Endothelial cell of umbilical vein (primary cell): ENCODE results near the gene PAK5. TPM values are rescaled to one million over a fixed set of nuclear protein-coding genes. Genes with fewer than 3 reads are reported as not detected.

Source experiments
- BruUV-seq: library from RNA; stranded (reverse); fragments of 400-500 nt; replicated peaks from 2 replicates; lab custom pipeline; 2021; lab: Mats Ljungman, UMichigan
- CTCF ChIA-PET: fragments of 300-600, 350-600 bp; sonication (Branson Sonifier 250); formaldehyde crosslinking; loops from one replicate; lab custom pipeline; 2021; ENCODE audit warnings: antibody characterized with exemption, inconsistent platforms; lab: Charles Lee
- POLR2A ChIA-PET: fragments of 300-600, 350-600 bp; sonication (Branson Sonifier 250); formaldehyde crosslinking; loops from one replicate; lab custom pipeline; 2021; ENCODE audit warnings: antibody characterized with exemption, inconsistent platforms; lab: Charles Lee
- DNase-seq: peaks from one replicate; pipeline ENCODE4 v3.0.0-alpha.2; 2011; ENCODE audit warnings: low read depth, low spot score
- FAIRE-seq: peaks from 2 replicates; lab custom pipeline; 2011; peaks lifted over from hg19 to GRCh38; lab: Jason Lieb, UNC
- H2AFZ ChIP-seq: 2 replicates; pipeline ENCODE4 v1.6.0; 2012; ENCODE audit warnings: low read depth, low read length, control low read depth, inconsistent platforms
- H3K27ac ChIP-seq: 2 replicates; pipeline ENCODE4 v1.5.1; 2011; ENCODE audit warnings: low read depth, mild to moderate bottlenecking, control low read depth, low read length, moderate library complexity; ENCODE audit not compliant: insufficient read depth
- H3K27me3 ChIP-seq, 2 experiments: 2 replicates each; pipeline versions ENCODE4 v1.6.0 to v1.6.1; 2011; ENCODE audit warnings: low read length in 2 of 2, mixed read lengths in 1 of 2; ENCODE audit not compliant: control insufficient read depth in 2 of 2, insufficient read depth in 2 of 2
- H3K36me3 ChIP-seq, 2 experiments: 2 replicates in 1 of 2; 3 replicates in 1 of 2; pipeline ENCODE4 v1.5.1; 2011; ENCODE audit warnings: low read length in 2 of 2, mild to moderate bottlenecking in 1 of 2, moderate library complexity in 1 of 2; ENCODE audit not compliant: control insufficient read depth in 2 of 2, insufficient read depth in 2 of 2; ENCODE audit errors: extremely low read depth in 1 of 2
- H3K4me1 ChIP-seq: 3 replicates; pipeline ENCODE4 v1.5.1; 2011; ENCODE audit warnings: mild to moderate bottlenecking, low read length; ENCODE audit not compliant: control insufficient read depth, insufficient read depth; ENCODE audit errors: extremely low read depth
- H3K4me2 ChIP-seq: 2 replicates; pipeline ENCODE4 v1.6.1; 2011; ENCODE audit warnings: low read length, control low read depth, mixed read lengths; ENCODE audit not compliant: insufficient read depth
- H3K4me3 ChIP-seq, 3 experiments: fragments of 200-600 bp in 1 of 3; sonication (generic), shearing (Covaris generic) in 1 of 3; replicated peaks in 1 of 3; 2 replicates each; pipeline ENCODE4 v1.5.1; 2011 to 2016; ENCODE audit warnings: control low read depth in 3 of 3, low read length in 3 of 3, mild to moderate bottlenecking in 2 of 3, inconsistent platforms in 1 of 3, low read depth in 1 of 3, moderate library complexity in 1 of 3; ENCODE audit not compliant: insufficient read depth in 1 of 3
- H3K79me2 ChIP-seq: 2 replicates; pipeline ENCODE4 v1.6.0; 2012; ENCODE audit warnings: low read length, inconsistent platforms; ENCODE audit not compliant: control insufficient read depth, insufficient read depth
- H3K9ac ChIP-seq: replicated peaks from 2 replicates; pipeline ENCODE3; 2011; ENCODE audit warnings: low read length, control low read depth; ENCODE audit not compliant: insufficient read depth; ENCODE audit errors: extremely low read depth
- H3K9me1 ChIP-seq: replicated peaks from 3 replicates; pipeline ENCODE4 v1.6.0; 2011; ENCODE audit warnings: mild to moderate bottlenecking, low read length; ENCODE audit not compliant: control insufficient read depth, insufficient read depth; ENCODE audit errors: extremely low read depth
- H3K9me3 ChIP-seq: replicated peaks from 2 replicates; pipeline ENCODE4 v1.5.1; 2012; ENCODE audit warnings: low read length, inconsistent platforms; ENCODE audit not compliant: control insufficient read depth, insufficient read depth
- H4K20me1 ChIP-seq: replicated peaks from 2 replicates; pipeline ENCODE3; 2011; ENCODE audit warnings: mild to moderate bottlenecking, low read length; ENCODE audit not compliant: control insufficient read depth, insufficient read depth; ENCODE audit errors: extremely low read depth
- EZH2 ChIP-seq: IDR thresholded peaks from 2 replicates; pipeline ENCODE4 v1.6.1; 2012; ENCODE audit warnings: borderline replicate concordance, low read depth, mild to moderate bottlenecking, moderate library complexity, low read length, inconsistent platforms; ENCODE audit not compliant: severe bottlenecking
- FOS ChIP-seq: IDR thresholded peaks from 2 replicates; pipeline ENCODE4 v1.6.1; 2011; ENCODE audit warnings: mild to moderate bottlenecking, low read length, moderate library complexity, borderline replicate concordance; ENCODE audit not compliant: insufficient read depth
- GATA2 ChIP-seq: IDR thresholded peaks from 2 replicates; pipeline ENCODE4 v1.7.0; 2011; ENCODE audit warnings: low read depth, mild to moderate bottlenecking, moderate library complexity, mixed read lengths, low read length; ENCODE audit not compliant: insufficient read length, insufficient read depth
- JUN ChIP-seq: IDR thresholded peaks from 2 replicates; pipeline ENCODE4 v1.6.1; 2011; ENCODE audit warnings: borderline replicate concordance, low read depth; ENCODE audit not compliant: insufficient read length, insufficient read depth
- MYC ChIP-seq: IDR thresholded peaks from one replicate; pipeline ENCODE4 v1.6.1; 2011; ENCODE audit warnings: mild to moderate bottlenecking, low read depth, low read length
- POLR2A ChIP-seq: IDR thresholded peaks from 2 replicates; pipeline ENCODE4 v1.6.1; 2012; ENCODE audit warnings: low read depth, mild to moderate bottlenecking, control low read depth, low read length
- POLR2AphosphoS5 ChIP-seq: IDR thresholded peaks from 2 replicates; pipeline ENCODE4 v1.6.1; 2012; ENCODE audit warnings: low read depth, mild to moderate bottlenecking, control low read depth, low read length, moderate library complexity; ENCODE audit not compliant: insufficient read depth
- dilution Hi-C: fragments of 300-500 bp; cut with MboI; formaldehyde crosslinking; loops from one replicate; pipeline ENCODE4 v1.15.0; 2019; ENCODE audit warnings: low sequenced_read_pairs; ENCODE audit not compliant: extremely low pct_ligation_motif_present
- intact Hi-C: fragments of 100-400 bp; cut with micrococcal nuclease; formaldehyde crosslinking; loops from one replicate; pipeline ENCODE4 v1.10.0; 2022
- polyA plus RNA-seq, 4 experiments: library from polyadenylated mRNA; depleted of rRNA in 3 of 4; stranded (reverse) in 3 of 4; unstranded in 1 of 4; fragments of >200 nt; gene quantifications; 2 replicates each; pipeline versions ENCODE4 v1.2.1 to v1.2.3, GENCODE V29; 2011 to 2012; ENCODE audit warnings: missing spikeins in 1 of 4
- total RNA-seq: library from RNA; stranded (reverse); gene quantifications from 2 replicates; pipeline ENCODE4 v1.2.3, GENCODE V29; 2021
- TF ChIP-seq, protein P1 (sequence below): IDR thresholded peaks from 2 replicates; pipeline ENCODE4 v1.6.1; 2011; ENCODE audit not compliant: insufficient read depth, insufficient read length
- TF ChIP-seq, protein P2 (sequence below), 2 donors: IDR thresholded peaks; 1 replicate in 1 of 2; 2 replicates in 1 of 2; pipeline ENCODE4 v1.5.1; 2011; ENCODE audit warnings: low read length in 2 of 2, mild to moderate bottlenecking in 2 of 2, moderate library complexity in 2 of 2, control low read depth in 1 of 2, inconsistent platforms in 1 of 2, low read depth in 1 of 2; ENCODE audit not compliant: insufficient read depth in 1 of 2; ENCODE audit errors: extremely low read depth in 1 of 2

PAK5 gene
- total and polyA plus RNA-seq, 2 donors (not counting 3 experiments of a cell fraction or from before 2014, with no cell fraction given): not detected

DNA sequence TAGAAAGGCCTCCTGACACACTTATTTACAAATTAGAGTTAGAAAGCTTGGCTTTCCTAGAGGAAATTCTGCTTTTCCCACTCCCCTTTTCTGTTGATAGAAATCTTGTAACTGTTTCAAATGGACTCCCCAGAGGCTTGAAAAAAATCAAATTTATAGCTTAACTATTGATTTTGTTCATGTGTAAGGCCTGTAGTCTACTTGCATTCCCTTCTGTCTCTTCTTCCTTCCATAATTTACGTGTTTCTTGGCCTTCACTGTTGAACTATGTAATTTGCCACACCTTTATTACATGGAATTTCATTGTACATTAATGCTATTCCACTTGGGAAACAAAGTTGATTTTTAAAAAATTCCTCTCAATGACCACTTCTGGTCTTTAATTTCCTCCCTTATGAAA is 243.1 kb downstream of the PAK5 start:
- H3K9ac ChIP-seq: no peak overlapping the region
- no peak overlapping the region for H3K4me2 ChIP-seq
- CTCF ChIA-PET: interaction anchor here (1.4 kb wide), 2 partner anchors 21 to 187 kb away, joined by 4 to 7 read pairs; no protein-coding TSS in a partner anchor
- H3K4me1 ChIP-seq: peaks cover 13% of the 10 kb centered on the region
- H3K79me2 ChIP-seq: no peaks in the 10 kb centered on the region
- no peaks in the 10 kb centered on the region for H4K20me1 ChIP-seq
- H3K36me3 ChIP-seq: no peaks in the 10 kb centered on the region
- dilution Hi-C loops (no loop called here), intact Hi-C loops (no loop called here)
- FAIRE-seq (no peak), DNase-seq (no peak)
- no peaks in the 10 kb centered on the region for H3K27me3 ChIP-seq
- no peak overlapping the region for H2AFZ ChIP-seq
- no peak overlapping the region for H3K27ac ChIP-seq
- H3K4me3 ChIP-seq: no peak overlapping the region
- no peaks in the 10 kb centered on the region for H3K9me3 ChIP-seq
- H3K9me1 ChIP-seq: no peaks in the 10 kb centered on the region
- POLR2A ChIA-PET: no interaction called here
- BruUV-seq: no TSS peak
- no peak for TF ChIP-seq GATA2
- TF ChIP-seq POLR2A: no peak
- TF ChIP-seq FOS: no peak
- TF ChIP-seq, protein P1, sequence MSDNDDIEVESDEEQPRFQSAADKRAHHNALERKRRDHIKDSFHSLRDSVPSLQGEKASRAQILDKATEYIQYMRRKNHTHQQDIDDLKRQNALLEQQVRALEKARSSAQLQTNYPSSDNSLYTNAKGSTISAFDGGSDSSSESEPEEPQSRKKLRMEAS: no peak
- no peak for TF ChIP-seq EZH2
- no peak for TF ChIP-seq JUN
- TF ChIP-seq, protein P2, sequence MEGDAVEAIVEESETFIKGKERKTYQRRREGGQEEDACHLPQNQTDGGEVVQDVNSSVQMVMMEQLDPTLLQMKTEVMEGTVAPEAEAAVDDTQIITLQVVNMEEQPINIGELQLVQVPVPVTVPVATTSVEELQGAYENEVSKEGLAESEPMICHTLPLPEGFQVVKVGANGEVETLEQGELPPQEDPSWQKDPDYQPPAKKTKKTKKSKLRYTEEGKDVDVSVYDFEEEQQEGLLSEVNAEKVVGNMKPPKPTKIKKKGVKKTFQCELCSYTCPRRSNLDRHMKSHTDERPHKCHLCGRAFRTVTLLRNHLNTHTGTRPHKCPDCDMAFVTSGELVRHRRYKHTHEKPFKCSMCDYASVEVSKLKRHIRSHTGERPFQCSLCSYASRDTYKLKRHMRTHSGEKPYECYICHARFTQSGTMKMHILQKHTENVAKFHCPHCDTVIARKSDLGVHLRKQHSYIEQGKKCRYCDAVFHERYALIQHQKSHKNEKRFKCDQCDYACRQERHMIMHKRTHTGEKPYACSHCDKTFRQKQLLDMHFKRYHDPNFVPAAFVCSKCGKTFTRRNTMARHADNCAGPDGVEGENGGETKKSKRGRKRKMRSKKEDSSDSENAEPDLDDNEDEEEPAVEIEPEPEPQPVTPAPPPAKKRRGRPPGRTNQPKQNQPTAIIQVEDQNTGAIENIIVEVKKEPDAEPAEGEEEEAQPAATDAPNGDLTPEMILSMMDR (IDR thresholded peaks at IDR 0.05; ENCODE audit: extremely low read depth in 1 of 2, insufficient read depth in 1 of 2, low read depth in 1 of 2, low read length in 2 of 2): no peak
- TF ChIP-seq MYC: no peak
- no peak for TF ChIP-seq POLR2AphosphoS5
